Suprapubic skin (tissue), 4 donors: ENCODE data around the gene KNTC1.

Experiments used
- CTCF ChIP-seq, 2 donors: fragments of 200-600 bp in 1 of 2; fragments of 450-650 bp in 1 of 2; sonication (generic) in 1 of 2; IDR thresholded peaks; one replicate each; pipeline ENCODE4 v1.5.1; 2016 to 2019; ENCODE audit warnings: antibody characterized with exemption in 2 of 2, mild to moderate bottlenecking in 1 of 2, moderate library complexity in 1 of 2
- EP300 ChIP-seq: sonication (generic); formaldehyde crosslinking; IDR thresholded peaks from one replicate; pipeline ENCODE4 v1.6.1; 2017; ENCODE audit warnings: antibody characterized with exemption
- POLR2A ChIP-seq, 2 donors: fragments of 450-650 bp; IDR thresholded peaks; one replicate each; pipeline ENCODE4 v1.6.1; 2017; ENCODE audit warnings: antibody characterized with exemption in 2 of 2, mild to moderate bottlenecking in 2 of 2, moderate library complexity in 2 of 2
- POLR2AphosphoS5 ChIP-seq, 3 donors: sonication (generic); formaldehyde crosslinking; IDR thresholded peaks; one replicate each; pipeline ENCODE4 v1.6.1; 2017; ENCODE audit warnings: antibody characterized with exemption in 3 of 3

GRCh38 chr12:122486805-122487426 is 40.1 kb upstream of the KNTC1 start:
- TF ChIP-seq CTCF (IDR thresholded peaks at IDR 0.05) (no peak), EP300 (no peak), POLR2AphosphoS5 (IDR thresholded peaks at IDR 0.05) (no peak), POLR2A (IDR thresholded peaks at IDR 0.05) (no peak)
